Kidney (tissue), 14 donors: ENCODE measurements around the gene DRAXIN. TPM values are rescaled to one million over a fixed set of nuclear protein-coding genes. Genes with fewer than 3 reads are reported as not detected.
A peak's percentile ranks its signal among the peaks of the same experiment; 100 is the strongest.

Experiments
- DNase-seq, 5 donors: peaks; one replicate each; pipeline ENCODE4 v3.0.0-alpha.2; 2013 to 2020
- FAIRE-seq: peaks from 2 replicates; lab custom pipeline; 2012; peaks lifted over from hg19 to GRCh38; lab: Jason Lieb, UNC
- H3K27ac ChIP-seq, 2 donors: one replicate each; pipeline ENCODE4 v1.7.0; 2013; ENCODE audit warnings: low read depth in 2 of 2, low read length in 2 of 2, inconsistent platforms in 1 of 2
- H3K27me3 ChIP-seq: one replicate; pipeline ENCODE4 v1.7.1; 2013; ENCODE audit warnings: low read length, inconsistent platforms; ENCODE audit not compliant: control insufficient read depth, insufficient read depth
- H3K36me3 ChIP-seq, 3 donors: one replicate each; pipeline versions ENCODE4 v1.7.0 to v1.7.1; 2013; ENCODE audit warnings: low read length in 3 of 3, control low read depth in 1 of 3, inconsistent platforms in 1 of 3; ENCODE audit not compliant: insufficient read depth in 3 of 3, control insufficient read depth in 2 of 3
- H3K4me1 ChIP-seq, 3 donors: one replicate each; pipeline versions ENCODE4 v1.7.0 to v1.7.1; 2013; ENCODE audit warnings: low read length in 3 of 3, inconsistent platforms in 1 of 3, low read depth in 1 of 3; ENCODE audit not compliant: control insufficient read depth in 2 of 3, insufficient read depth in 2 of 3
- H3K4me3 ChIP-seq, 3 donors: one replicate each; pipeline versions ENCODE4 v1.7.0 to v1.8.1; 2013; ENCODE audit warnings: low read length in 3 of 3, control low read depth in 1 of 3, inconsistent platforms in 1 of 3
- H3K9ac ChIP-seq, 3 donors: one replicate each; pipeline versions ENCODE4 v1.7.0 to v1.7.1; 2013; ENCODE audit warnings: low read length in 3 of 3, control low read depth in 1 of 3, inconsistent platforms in 1 of 3
- H3K9me3 ChIP-seq, 3 donors: one replicate each; pipeline versions ENCODE4 v1.7.0 to v1.7.1; 2013; ENCODE audit warnings: low read length in 3 of 3, control low read depth in 1 of 3, inconsistent platforms in 1 of 3; ENCODE audit not compliant: control insufficient read depth in 2 of 3, insufficient read depth in 1 of 3
- intact Hi-C: fragments of 100-400 bp; cut with DNase I; formaldehyde crosslinking; loops from one replicate; pipeline ENCODE4 v1.11.1; 2022
- polyA plus RNA-seq: library from polyadenylated mRNA; stranded (reverse); fragments of 350-450 nt; fragmentation: Illumina TruSeq; extraction: RNeasy Lipid Tissue Mini Kit (QIAGEN cat#74804); gene quantifications from one replicate; pipeline ENCODE4 v1.2.3, GENCODE V29; 2014; ENCODE audit warnings: low read depth, low replicate concordance; ENCODE audit not compliant: insufficient read depth
- total RNA-seq: library from RNA; stranded (reverse); fragmentation: NEBNext Ultra II Directional; extraction: Animal tissue kit (Norgen Biotek cat#: 25700); gene quantifications from one replicate; pipeline ENCODE4 v1.2.1, GENCODE V29; 2021
- TF ChIP-seq, protein P1 (sequence below): IDR thresholded peaks from 3 replicates; pipeline ENCODE4 v1.5.1; 2012; ENCODE audit warnings: mild to moderate bottlenecking, moderate library complexity, borderline replicate concordance; ENCODE audit not compliant: insufficient read depth; ENCODE audit errors: extremely low read depth
- donor health status: control.
- donor health status: control.
- donor health status: control.
- donor health status: control.
- donor health status: control.
- donor health status: DM: yes; HTN: yes; CAD: no.
- donor health status: Normal renal cell carcinoma (clear cell type).

The DRAXIN gene
- total and polyA plus RNA-seq, 2 donors from 2014 or later: 0.17 to 0.28 TPM

DNA sequence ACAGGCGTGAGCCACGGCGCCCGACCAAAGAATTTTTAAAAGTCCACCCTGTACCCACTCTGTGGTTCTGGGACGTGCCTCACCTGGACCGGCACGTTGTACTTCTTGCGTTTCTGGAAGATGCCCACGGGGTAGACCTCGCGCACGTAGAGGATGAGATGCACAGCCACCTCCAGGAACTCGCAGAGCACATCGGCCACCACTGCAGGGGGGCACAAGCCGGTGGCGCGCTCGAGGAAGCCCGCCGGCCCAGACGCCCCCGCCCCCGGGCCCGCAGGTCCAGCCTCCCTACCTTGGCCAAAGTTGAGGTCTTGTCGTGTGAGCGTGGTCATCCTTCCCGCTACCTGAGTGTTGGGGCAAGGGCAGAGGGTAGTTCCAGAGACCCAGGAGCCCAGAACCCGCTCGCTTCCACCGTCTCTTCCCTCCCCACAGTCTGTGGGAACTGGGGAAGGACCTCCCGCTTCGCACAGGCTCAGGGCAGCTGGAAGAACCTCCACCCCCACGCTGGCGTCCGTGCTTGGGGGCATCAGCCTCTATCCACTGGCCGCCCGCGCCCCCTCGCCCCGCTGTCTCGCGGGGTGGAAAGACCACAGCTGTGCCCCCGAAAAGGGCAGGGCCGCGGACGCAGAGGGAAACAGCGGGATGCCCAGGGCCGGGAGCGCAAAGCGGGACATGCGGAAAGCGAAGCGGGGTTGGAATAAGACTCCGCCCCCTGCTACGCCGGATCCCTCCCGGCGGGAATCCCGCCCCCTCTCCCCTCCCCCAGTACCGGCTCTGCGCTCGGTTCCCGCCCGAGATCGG is 11.0 kb upstream of the DRAXIN start:
- TF ChIP-seq, protein P1, sequence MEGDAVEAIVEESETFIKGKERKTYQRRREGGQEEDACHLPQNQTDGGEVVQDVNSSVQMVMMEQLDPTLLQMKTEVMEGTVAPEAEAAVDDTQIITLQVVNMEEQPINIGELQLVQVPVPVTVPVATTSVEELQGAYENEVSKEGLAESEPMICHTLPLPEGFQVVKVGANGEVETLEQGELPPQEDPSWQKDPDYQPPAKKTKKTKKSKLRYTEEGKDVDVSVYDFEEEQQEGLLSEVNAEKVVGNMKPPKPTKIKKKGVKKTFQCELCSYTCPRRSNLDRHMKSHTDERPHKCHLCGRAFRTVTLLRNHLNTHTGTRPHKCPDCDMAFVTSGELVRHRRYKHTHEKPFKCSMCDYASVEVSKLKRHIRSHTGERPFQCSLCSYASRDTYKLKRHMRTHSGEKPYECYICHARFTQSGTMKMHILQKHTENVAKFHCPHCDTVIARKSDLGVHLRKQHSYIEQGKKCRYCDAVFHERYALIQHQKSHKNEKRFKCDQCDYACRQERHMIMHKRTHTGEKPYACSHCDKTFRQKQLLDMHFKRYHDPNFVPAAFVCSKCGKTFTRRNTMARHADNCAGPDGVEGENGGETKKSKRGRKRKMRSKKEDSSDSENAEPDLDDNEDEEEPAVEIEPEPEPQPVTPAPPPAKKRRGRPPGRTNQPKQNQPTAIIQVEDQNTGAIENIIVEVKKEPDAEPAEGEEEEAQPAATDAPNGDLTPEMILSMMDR: no peak
- DNase-seq (no peak), FAIRE-seq (no peak)
- peaks cover 0 to 2% (median 2%) of the 10 kb centered on the region in 3 donors for H3K36me3 ChIP-seq
- no peaks in the 10 kb centered on the region for H3K9me3 ChIP-seq
- peak overlapping the region; percentile 39 to 88 (median 69) for H3K9ac ChIP-seq
- peak overlapping the region; percentile 32 to 51 for H3K27ac ChIP-seq
- H3K27me3 ChIP-seq: no peaks in the 10 kb centered on the region
- peaks cover 0 to 6% (median 0%) of the 10 kb centered on the region in 3 donors for H3K4me1 ChIP-seq
- H3K4me3 ChIP-seq: peak overlapping the region; percentile 58 to 79 (median 78)
- intact Hi-C loops: no loop called here

DNA sequence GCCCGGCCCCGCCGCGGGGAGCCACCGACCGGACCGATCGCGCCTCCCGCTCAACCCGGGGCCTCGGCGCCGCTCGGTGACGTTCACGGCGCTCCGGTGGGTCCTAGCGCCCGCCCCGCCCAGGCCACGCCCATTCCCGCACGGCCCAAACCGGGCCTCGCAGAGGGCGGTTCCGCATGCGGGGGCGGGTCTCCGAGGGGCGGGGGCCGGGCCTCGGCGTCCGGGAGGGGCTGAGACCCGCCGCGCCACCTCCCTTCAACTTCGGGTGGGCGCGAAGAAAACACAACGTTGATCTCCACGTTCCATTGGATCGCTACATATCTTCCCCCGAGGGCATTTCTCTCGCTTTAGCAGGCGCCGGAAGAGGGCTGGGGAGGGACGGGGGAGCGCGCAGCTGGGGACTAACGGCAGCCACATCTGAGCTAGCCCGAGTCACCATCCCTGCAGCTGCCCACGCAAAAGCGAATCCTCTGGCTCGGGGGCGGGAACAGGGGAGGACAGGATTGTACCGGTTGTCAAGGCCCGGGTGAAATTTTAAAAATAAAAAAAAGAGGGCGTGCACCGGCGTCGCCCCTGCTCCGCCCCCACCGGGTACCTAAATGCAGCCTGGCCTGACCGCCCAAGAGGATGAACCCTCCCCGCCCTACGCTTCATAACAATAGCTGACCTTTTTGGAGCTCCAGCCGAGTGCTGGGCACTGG is 10.3 kb upstream of the DRAXIN start, which contains the start of gene MAD2L2:
Gene MAD2L2 (minus strand): TSS at position 78 of the 701 bp plus-strand sequence. CDS start 547 bp downstream, outside the sequence.
- H3K27ac ChIP-seq: peak within 1 kb of the TSS; percentile 32 to 51
- H3K27me3 ChIP-seq: no peaks in the 10 kb centered on the region
- DNase-seq: peak; percentile 82 to 96 (median 88)
- H3K4me3 ChIP-seq: peak within 1 kb of the TSS; percentile 66 to 79 (median 78)
- peaks cover 0 to 2% (median 0%) of the 10 kb centered on the region in 3 donors for H3K36me3 ChIP-seq
- intact Hi-C loops: no loop called here
- H3K4me1 ChIP-seq: peaks cover 0 to 6% (median 0%) of the 10 kb centered on the region in 3 donors
- no peaks in the 10 kb centered on the region for H3K9me3 ChIP-seq
- H3K9ac ChIP-seq: peak within 1 kb of the TSS; percentile 49 to 88 (median 69)
- FAIRE-seq: no peak
- TF ChIP-seq, protein P1: peak; percentile 17

DNA sequence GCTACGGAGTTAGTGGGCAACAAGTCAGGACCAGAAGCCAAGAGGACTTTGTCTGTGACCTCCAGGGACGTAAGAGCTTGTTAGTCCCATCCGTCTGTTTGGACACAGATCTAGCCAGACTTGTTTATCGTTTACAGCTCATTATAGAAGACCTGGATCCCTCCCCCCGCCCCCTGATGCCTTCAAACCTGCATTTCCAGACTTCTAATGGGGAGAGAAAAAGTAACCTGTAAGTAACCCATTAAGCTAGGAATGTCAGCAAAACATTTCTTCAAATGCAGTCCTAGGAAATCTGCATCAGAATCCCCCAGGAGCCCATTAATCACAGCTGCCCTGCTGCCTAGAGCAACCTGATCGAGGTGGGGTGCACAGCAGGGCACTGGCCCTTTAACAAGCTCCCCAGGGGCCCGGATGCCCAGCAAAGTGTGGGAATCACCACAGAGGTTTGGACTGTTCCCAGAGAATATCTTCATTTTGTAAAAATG is 9.2 kb upstream of the DRAXIN start:
- Histone ChIP-seq H3K27ac (no peak overlapping the region), H3K4me1 (peaks cover 0 to 6% (median 0%) of the 10 kb centered on the region in 3 donors), H3K27me3 (no peaks in the 10 kb centered on the region), H3K9me3 (no peaks in the 10 kb centered on the region), H3K36me3 (no peaks in the 10 kb centered on the region), H3K9ac (no peak overlapping the region), H3K4me3 (no peak overlapping the region)
- TF ChIP-seq, protein P1: no peak
- no peak for DNase-seq
- no peak for FAIRE-seq
- intact Hi-C loops: no loop called here
